ENCODE results near the gene HS1BP3. TPM values are rescaled to one million over a fixed set of nuclear protein-coding genes. Genes with fewer than 3 reads are reported as not detected.

The HS1BP3 gene
- total and polyA plus RNA-seq, 2 of the 13 experiments (the other 11 are each of a cell fraction or from before 2014, with no cell fraction given): 15.2 to 22.0 TPM

- TF ChIP-seq ZBTB40 (IDR thresholded peaks at IDR 0.05) (no peak), ZBTB40 (CRISPR knock-in tag; IDR thresholded peaks at IDR 0.05) (peak; percentile 90), ZNF24 (IDR thresholded peaks at IDR 0.05) (peak; percentile 17; the same call in 1 of the 2 replicates), SSRP1 (CRISPR knock-in tag; IDR thresholded peaks at IDR 0.05) (no peak), ZNF788 (CRISPR knock-in tag; IDR thresholded peaks at IDR 0.05; ENCODE audit: borderline replicate concordance) (peak; percentile 97), ZNF607 (CRISPR knock-in tag; IDR thresholded peaks at IDR 0.05; ENCODE audit: borderline replicate concordance) (no peak), MAFF (IDR thresholded peaks at IDR 0.05; ENCODE audit: low read depth, low read length) (no peak)
- TF ChIP-seq, protein P1, sequence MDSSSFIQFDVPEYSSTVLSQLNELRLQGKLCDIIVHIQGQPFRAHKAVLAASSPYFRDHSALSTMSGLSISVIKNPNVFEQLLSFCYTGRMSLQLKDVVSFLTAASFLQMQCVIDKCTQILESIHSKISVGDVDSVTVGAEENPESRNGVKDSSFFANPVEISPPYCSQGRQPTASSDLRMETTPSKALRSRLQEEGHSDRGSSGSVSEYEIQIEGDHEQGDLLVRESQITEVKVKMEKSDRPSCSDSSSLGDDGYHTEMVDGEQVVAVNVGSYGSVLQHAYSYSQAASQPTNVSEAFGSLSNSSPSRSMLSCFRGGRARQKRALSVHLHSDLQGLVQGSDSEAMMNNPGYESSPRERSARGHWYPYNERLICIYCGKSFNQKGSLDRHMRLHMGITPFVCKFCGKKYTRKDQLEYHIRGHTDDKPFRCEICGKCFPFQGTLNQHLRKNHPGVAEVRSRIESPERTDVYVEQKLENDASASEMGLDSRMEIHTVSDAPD (CRISPR knock-in tag; IDR thresholded peaks at IDR 0.05): peak; percentile 76; the same call in 1 of the 2 replicates
- TF ChIP-seq, protein P2, sequence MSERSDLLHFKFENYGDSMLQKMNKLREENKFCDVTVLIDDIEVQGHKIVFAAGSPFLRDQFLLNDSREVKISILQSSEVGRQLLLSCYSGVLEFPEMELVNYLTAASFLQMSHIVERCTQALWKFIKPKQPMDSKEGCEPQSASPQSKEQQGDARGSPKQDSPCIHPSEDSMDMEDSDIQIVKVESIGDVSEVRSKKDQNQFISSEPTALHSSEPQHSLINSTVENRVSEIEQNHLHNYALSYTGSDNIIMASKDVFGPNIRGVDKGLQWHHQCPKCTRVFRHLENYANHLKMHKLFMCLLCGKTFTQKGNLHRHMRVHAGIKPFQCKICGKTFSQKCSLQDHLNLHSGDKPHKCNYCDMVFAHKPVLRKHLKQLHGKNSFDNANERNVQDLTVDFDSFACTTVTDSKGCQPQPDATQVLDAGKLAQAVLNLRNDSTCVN (CRISPR knock-in tag; IDR thresholded peaks at IDR 0.05; ENCODE audit: borderline replicate concordance): no peak; the same call in 1 of the 2 replicates
- TF ChIP-seq, protein P3, sequence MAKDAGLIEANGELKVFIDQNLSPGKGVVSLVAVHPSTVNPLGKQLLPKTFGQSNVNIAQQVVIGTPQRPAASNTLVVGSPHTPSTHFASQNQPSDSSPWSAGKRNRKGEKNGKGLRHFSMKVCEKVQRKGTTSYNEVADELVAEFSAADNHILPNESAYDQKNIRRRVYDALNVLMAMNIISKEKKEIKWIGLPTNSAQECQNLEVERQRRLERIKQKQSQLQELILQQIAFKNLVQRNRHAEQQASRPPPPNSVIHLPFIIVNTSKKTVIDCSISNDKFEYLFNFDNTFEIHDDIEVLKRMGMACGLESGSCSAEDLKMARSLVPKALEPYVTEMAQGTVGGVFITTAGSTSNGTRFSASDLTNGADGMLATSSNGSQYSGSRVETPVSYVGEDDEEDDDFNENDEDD (CRISPR knock-in tag; IDR thresholded peaks at IDR 0.05; ENCODE audit: borderline replicate concordance): peak; percentile 90; the same call in 1 of the 2 replicates
- TF ChIP-seq, protein P4, sequence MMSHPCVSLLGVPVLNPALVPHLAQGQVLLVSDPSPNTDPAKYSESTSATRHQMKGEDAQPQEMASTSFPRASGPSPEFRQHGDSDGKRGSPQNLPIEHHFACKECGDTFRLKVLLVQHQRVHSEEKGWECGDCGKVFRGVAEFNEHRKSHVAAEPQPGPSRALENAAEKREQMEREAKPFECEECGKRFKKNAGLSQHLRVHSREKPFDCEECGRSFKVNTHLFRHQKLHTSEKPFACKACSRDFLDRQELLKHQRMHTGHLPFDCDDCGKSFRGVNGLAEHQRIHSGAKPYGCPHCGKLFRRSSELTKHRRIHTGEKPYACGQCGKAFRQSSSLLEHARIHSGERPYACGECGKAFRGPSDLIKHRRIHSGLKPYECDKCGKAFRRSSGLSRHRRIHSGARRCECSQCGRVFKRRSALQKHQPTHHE (CRISPR knock-in tag; IDR thresholded peaks at IDR 0.05; ENCODE audit: borderline replicate concordance): peak; percentile 67; the same call in 1 of the 2 replicates
- TF ChIP-seq, protein P5, sequence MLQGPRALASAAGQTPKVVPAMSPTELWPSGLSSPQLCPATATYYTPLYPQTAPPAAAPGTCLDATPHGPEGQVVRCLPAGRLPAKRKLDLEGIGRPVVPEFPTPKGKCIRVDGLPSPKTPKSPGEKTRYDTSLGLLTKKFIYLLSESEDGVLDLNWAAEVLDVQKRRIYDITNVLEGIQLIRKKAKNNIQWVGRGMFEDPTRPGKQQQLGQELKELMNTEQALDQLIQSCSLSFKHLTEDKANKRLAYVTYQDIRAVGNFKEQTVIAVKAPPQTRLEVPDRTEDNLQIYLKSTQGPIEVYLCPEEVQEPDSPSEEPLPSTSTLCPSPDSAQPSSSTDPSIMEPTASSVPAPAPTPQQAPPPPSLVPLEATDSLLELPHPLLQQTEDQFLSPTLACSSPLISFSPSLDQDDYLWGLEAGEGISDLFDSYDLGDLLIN (CRISPR knock-in tag; IDR thresholded peaks at IDR 0.05; ENCODE audit: borderline replicate concordance): peak; percentile 71; the same call in 1 of the 2 replicates
Measured at GRCh38 chr2:20611077-20611843, 39.6 kb downstream of the HS1BP3 start (continued).

Measured in HepG2 (cell line).